Renal pelvis (tissue), 4 donors: ENCODE measurements around the gene SUSD6. TPM values are rescaled to one million over a fixed set of nuclear protein-coding genes. Genes with fewer than 3 reads are reported as not detected.
"Not testable (repeated sequence)": the region's sequence is repeated elsewhere in the genome, so short reads cannot be mapped to it uniquely, and the experiment has no call there.

Source experiments
- DNase-seq: peaks from one replicate; pipeline ENCODE4 v3.0.0-alpha.2; 2013
- polyA plus RNA-seq, 3 donors: library from polyadenylated mRNA; unstranded; fragments of 120-200 nt; gene quantifications; one replicate each; pipeline ENCODE4 v1.2.1, GENCODE V29; 2013; ENCODE audit not compliant: insufficient read length in 3 of 3

Gene SUSD6
- polyA plus RNA-seq, 3 donors, result 18.9 to 22.8 (median 22.4) TPM

- DNase-seq, result no peak
Observed at GRCh38 chr14:69616408-69616773, 5.0 kb downstream of the SUSD6 start.

GRCh38 chr14:69617796-69618195 is 6.4 kb downstream of the SUSD6 start:
- no peak for DNase-seq

GRCh38 chr14:69619012-69619411 is 7.6 kb downstream of the SUSD6 start:
- DNase-seq, result no peak

- no peak for DNase-seq
Observed at GRCh38 chr14:69620211-69620611, 8.8 kb downstream of the SUSD6 start.

GRCh38 chr14:69620981-69621380 is 9.6 kb downstream of the SUSD6 start:
- DNase-seq, result no peak

GRCh38 chr14:69624136-69624535 is 12.7 kb downstream of the SUSD6 start:
- no peak for DNase-seq

GRCh38 chr14:69625299-69626131 is 14.1 kb downstream of the SUSD6 start:
- DNase-seq, result no peak

- no peak for DNase-seq
Observed at GRCh38 chr14:69626132-69626500, 14.7 kb downstream of the SUSD6 start.

GRCh38 chr14:69629225-69630127 is 18.1 kb downstream of the SUSD6 start:
- DNase-seq, result no peak

GRCh38 chr14:69630360-69630759 is 19.0 kb downstream of the SUSD6 start:
- no peak for DNase-seq

- no peak for DNase-seq
Observed at GRCh38 chr14:69631509-69631908, 20.1 kb downstream of the SUSD6 start.

GRCh38 chr14:69632164-69632563 is 20.8 kb downstream of the SUSD6 start:
- no peak for DNase-seq

- no peak for DNase-seq
Observed at GRCh38 chr14:69632593-69633151, 21.3 kb downstream of the SUSD6 start.

- no peak for DNase-seq
Observed at GRCh38 chr14:69633238-69633637, 21.8 kb downstream of the SUSD6 start.

- DNase-seq, result no peak
Observed at GRCh38 chr14:69635981-69636639, 24.7 kb downstream of the SUSD6 start.

- no peak for DNase-seq
Observed at GRCh38 chr14:69636718-69637480, 25.5 kb downstream of the SUSD6 start.

- no peak for DNase-seq
Observed at GRCh38 chr14:69637503-69638031, 26.2 kb downstream of the SUSD6 start.

GRCh38 chr14:69640931-69641330 is 29.5 kb downstream of the SUSD6 start:
- no peak for DNase-seq

- DNase-seq, result not testable (repeated sequence)
Observed at GRCh38 chr14:69642212-69642793, 30.9 kb downstream of the SUSD6 start.

GRCh38 chr14:69643430-69644200 is 32.2 kb downstream of the SUSD6 start:
- DNase-seq, result no peak
